GM21381 (cell line): ENCODE data around the gene RAB31.
"Not testable (repeated sequence)": the region's sequence is repeated elsewhere in the genome, so short reads cannot be mapped to it uniquely, and the experiment has no call there.

Experiments used
- ATAC-seq: cut with Tn5 transposase; IDR thresholded peaks from one replicate; pipeline ENCODE4 v1.9.1; 2021; ENCODE audit warnings: mild to moderate bottlenecking, moderate library complexity; ENCODE audit not compliant: unreplicated experiment

Gene RAB31

DNA sequence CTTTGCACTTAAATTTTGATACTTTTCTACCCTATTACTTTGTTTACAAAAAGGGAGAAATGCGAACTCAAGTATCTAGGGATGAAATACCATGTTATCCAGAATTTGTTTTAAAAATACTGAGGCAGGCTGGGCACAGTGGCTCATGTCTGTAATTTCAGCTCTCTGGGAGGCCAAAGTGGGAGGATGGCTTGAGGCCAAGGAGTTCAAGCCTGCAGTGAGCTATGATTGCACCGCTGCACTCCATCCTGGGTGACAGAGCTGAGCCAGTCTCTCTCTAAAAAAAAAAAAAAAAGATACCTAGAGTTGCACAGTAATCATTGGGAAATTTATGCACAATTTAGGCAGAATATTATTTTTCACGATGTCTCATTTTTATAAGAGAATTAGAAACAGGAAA, 193.3 kb downstream of the RAB31 start:
- ATAC-seq, result no peak

DNA sequence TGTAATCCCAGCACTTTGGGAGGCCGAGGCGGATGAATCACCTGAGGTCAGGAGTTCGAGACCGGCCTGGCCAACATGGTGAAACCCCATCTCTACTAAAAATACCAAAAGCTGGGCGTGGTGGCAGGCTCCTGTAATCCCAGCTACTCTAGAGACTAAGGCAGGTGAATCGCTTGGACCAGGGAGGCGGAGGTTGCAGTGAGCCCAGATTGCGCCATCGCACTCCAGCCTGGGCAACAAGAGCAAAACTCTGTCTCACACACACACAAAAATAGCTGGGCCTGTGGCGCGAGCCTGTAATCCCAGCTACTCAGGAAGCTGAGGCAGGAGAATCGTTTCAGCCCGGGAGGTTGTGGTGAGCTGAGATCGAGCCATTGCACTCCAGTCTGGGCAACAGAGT, 194.2 kb downstream of the RAB31 start:
- ATAC-seq, result not testable (repeated sequence)

DNA sequence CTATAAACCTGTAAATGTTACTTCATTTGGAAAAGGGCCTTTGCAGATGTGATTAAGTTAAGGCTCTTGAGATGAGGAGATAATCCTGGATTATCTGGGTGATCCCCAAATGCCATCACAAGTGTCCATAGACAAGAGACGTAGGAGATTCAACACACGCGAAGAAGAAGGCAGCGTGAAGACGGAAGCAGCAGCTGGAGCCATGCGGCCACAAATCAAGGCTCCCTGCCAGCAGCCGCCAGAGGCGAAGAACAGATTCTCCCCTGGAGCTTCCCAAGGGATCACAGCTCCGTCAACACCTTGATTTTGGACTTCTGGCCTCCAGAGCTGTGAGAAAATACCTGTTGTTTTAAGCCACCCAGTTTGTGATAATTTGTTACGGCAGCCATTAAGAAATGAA, 194.7 kb downstream of the RAB31 start:
- ATAC-seq, result no peak

DNA sequence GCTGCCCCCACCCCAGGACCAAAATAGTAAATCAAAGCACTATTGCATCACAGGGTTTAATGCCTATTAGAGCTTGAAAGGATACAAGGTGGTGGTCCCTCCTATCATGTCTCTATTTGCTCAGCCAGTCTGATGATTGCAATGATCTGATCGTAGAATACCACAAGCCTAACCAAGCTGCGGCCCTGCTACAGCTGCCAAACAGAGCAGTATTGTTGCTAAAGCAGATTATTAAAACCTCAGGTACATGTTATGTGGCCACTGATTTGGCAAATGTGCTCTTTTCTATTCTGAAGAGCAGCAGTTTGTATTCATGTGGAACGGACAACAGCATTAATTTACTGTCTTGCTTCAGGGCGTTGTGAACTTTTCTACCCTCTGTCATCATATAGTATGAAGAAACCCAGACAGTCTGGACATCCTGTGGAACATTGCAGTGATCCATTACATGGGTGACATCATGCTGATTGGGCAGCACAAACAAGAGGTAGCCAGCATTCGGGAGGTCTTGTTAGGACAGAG, 197.4 kb downstream of the RAB31 start:
- ATAC-seq, result no peak

DNA sequence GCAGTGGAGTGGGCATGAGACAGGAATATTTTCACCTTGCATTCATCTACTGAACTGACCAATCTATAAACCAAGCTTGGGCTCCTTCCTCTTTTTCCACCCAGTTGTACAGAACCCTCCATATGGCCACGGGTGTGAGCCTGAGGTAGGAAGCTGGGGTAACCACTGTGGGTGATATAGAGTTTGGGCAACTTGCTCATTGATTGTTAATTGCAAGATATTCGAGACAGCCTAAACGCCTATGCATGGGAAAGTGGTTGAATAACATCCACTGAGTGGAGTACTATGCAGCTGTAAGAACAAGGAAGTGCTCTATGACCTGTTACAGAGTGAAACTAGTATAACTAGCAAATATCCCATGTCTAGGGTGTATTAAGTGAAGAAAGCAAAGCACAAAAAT, 198.4 kb downstream of the RAB31 start:
- ATAC-seq, result no peak

DNA sequence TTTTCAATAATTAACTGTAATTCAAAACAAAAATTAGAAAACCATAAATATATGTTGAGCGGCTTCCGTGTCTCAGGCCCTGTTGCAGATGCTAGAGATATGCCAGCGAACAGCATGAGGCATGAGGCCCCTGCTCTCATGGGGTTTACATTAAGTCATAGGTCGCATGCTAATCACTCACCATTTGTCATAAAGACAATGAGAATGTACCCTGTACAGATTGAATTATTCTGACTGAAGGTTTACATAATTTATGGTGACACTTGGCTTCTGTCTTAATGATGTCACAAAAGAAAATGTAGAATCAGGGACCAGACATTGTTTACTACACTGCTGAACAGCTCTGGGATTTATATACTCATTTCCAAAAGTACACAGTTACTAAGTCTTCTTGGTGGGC, 199.8 kb downstream of the RAB31 start:
- no peak for ATAC-seq

DNA sequence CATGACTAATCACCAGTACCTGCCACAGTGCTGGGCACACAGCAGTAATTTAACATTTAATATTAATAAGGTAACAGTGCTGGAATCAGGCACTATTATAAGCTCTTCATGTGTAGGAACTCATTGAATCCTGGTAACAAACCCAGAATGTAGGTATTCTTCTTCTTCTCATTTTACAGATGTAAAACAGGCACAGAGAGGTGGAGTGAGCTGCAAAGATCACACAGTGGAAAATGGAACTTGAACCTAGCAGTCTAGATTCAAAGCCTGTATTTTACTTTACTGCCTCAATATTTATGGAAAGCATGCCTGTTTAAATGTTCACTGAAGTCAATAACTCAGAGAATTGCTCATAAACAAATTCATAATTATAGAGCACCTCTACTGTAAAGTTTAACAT, 202.0 kb downstream of the RAB31 start:
- ATAC-seq, result no peak

DNA sequence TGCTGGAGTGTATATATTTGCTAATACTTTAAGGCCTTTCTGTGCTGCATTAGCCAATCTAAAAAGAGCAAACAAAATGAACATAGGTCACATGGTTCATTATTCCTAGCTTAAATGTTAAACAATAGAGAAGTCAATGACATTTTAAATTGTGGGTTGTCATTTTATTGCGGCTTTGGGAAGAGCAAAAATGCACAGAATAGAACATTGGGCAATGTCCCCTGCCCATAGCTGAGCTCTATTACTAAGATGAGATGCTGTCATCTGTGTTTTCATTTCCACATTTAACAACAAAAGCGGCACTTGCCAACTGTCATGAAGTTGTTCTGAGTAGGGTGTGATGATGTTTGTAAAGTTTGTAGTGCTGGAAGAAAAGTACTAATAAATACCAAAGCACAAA, 202.6 kb downstream of the RAB31 start:
- ATAC-seq, result no peak

DNA sequence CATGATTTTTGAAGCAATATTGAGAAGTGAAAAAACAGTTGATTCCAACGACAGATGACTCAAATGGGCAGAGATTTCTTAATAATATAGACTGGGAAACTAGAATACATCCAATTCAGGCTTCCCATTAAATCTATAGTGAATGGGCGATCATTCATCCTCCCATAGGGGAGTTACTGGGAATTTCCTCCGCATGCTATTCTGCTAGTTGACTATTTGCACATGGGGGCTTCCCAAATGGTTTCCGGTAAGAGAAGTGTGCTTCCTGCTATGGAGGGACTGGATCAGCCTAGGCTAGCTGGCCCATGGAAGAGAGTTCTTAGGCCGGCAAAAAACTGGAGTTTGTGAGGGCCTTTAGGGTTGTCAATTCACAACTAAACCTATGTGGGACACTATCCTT, 203.1 kb downstream of the RAB31 start:
- no peak for ATAC-seq
